ENCODE results near the gene DCLK1.

- no peak for TF ChIP-seq CTCF (IDR thresholded peaks at IDR 0.05)
- TF ChIP-seq POLR2A (IDR thresholded peaks at IDR 0.05) = no peak
- no peak for TF ChIP-seq POLR2AphosphoS5 (IDR thresholded peaks at IDR 0.05)
Measured at GRCh38 chr13:35977060-35977459, 154.1 kb downstream of the DCLK1 start.

All from prostate gland (tissue), 2 donors.